Measurements from ENCODE around the gene KLHDC1. TPM values are rescaled to one million over a fixed set of nuclear protein-coding genes. Genes with fewer than 3 reads are reported as not detected.
A peak's percentile ranks its signal among the peaks of the same experiment; 100 is the strongest.
"Not testable (repeated sequence)": the region's sequence is repeated elsewhere in the genome, so short reads cannot be mapped to it uniquely, and the experiment has no call there.

KLHDC1 gene
- total and polyA plus RNA-seq, 2 donors (not counting 1 experiment from before 2014, with no cell fraction given), result 3.0 to 11.7 TPM

GRCh38 chr14:49653508-49653907, 39.4 kb upstream of the KLHDC1 start:
- Histone ChIP-seq H4K20me1 (ENCODE audit: control insufficient read depth, insufficient read depth, low read length, poor library complexity, severe bottlenecking) (no peaks in the 10 kb centered on the region), H2AFZ (ENCODE audit: insufficient read depth, low read depth, low read length, poor library complexity, severe bottlenecking) (no peak overlapping the region), H3K4me1 (ENCODE audit: control insufficient read depth in 2 of 2, insufficient read depth in 2 of 2, low read length in 2 of 2) (no peaks in the 10 kb centered on the region), H3K9me3 (ENCODE audit: control extremely low read depth in 1 of 3, control insufficient read depth in 2 of 3, insufficient read depth in 1 of 3, low read length in 2 of 3) (no peaks in the 10 kb centered on the region), H3K4me2 (replicated peaks; ENCODE audit: low read depth, low read length, poor library complexity, severe bottlenecking) (no peak overlapping the region), H3K79me2 (ENCODE audit: control insufficient read depth, insufficient read depth, low read length) (peaks cover 32% of the 10 kb centered on the region), H3K36me3 (replicated peaks in 1 of 2; ENCODE audit: control extremely low read depth in 1 of 2, control insufficient read depth in 1 of 2, extremely low read depth in 1 of 2, insufficient read depth in 2 of 2, low read length in 1 of 2) (no peaks in the 10 kb centered on the region), H3K9ac (ENCODE audit: low read length) (no peak overlapping the region), H3K27ac (ENCODE audit: low read length in 2 of 2) (no peak overlapping the region), H3K4me3 (ENCODE audit: control extremely low read depth in 1 of 5, extremely low read depth in 1 of 5, insufficient read depth in 1 of 5, low read depth in 2 of 5, low read length in 4 of 5) (no peak overlapping the region), H3K27me3 (replicated peaks in 1 of 4; ENCODE audit: control extremely low read depth in 1 of 4, control insufficient read depth in 3 of 4, insufficient read depth in 4 of 4, low read length in 3 of 4) (no peaks in the 10 kb centered on the region)
- ChIA-PET CTCF (no interaction called here), POLR2A (no interaction called here)
- Mint-ChIP-seq H3K9me3 (ENCODE audit: insufficient read depth) (no peaks in the 10 kb centered on the region), H3K27ac (peak overlapping the region; percentile 15), H3K4me1 (no peaks in the 10 kb centered on the region), H3K4me3 (no peak overlapping the region), H3K27me3 (no peaks in the 10 kb centered on the region)
- no peak for DNase-seq
- no CpG with 5 or more reads among the region's 6 CpGs for WGBS (ENCODE audit: insufficient coverage)
- no peak for ATAC-seq (ENCODE audit: low read depth)
- intact Hi-C loops (cut with micrococcal nuclease), result no loop called here
- TF ChIP-seq EZH2 (IDR thresholded peaks at IDR 0.05; ENCODE audit: borderline replicate concordance, insufficient read depth, low read depth, low read length, poor library complexity, severe bottlenecking) (no peak), CTCF (IDR thresholded peaks at IDR 0.05) (no peak)

GRCh38 chr14:49654511-49654910, 38.4 kb upstream of the KLHDC1 start:
- Histone ChIP-seq H3K79me2 (ENCODE audit: control insufficient read depth, insufficient read depth, low read length) (peaks cover 23% of the 10 kb centered on the region), H3K9me3 (ENCODE audit: control extremely low read depth in 1 of 3, control insufficient read depth in 2 of 3, insufficient read depth in 1 of 3, low read length in 2 of 3) (no peaks in the 10 kb centered on the region), H3K9ac (ENCODE audit: low read length) (no peak overlapping the region), H3K4me3 (ENCODE audit: control extremely low read depth in 1 of 5, extremely low read depth in 1 of 5, insufficient read depth in 1 of 5, low read depth in 2 of 5, low read length in 4 of 5) (no peak overlapping the region), H4K20me1 (ENCODE audit: control insufficient read depth, insufficient read depth, low read length, poor library complexity, severe bottlenecking) (no peaks in the 10 kb centered on the region), H3K4me1 (ENCODE audit: control insufficient read depth in 2 of 2, insufficient read depth in 2 of 2, low read length in 2 of 2) (no peaks in the 10 kb centered on the region), H2AFZ (ENCODE audit: insufficient read depth, low read depth, low read length, poor library complexity, severe bottlenecking) (no peak overlapping the region), H3K27ac (ENCODE audit: low read length in 2 of 2) (no peak overlapping the region), H3K36me3 (replicated peaks in 1 of 2; ENCODE audit: control extremely low read depth in 1 of 2, control insufficient read depth in 1 of 2, extremely low read depth in 1 of 2, insufficient read depth in 2 of 2, low read length in 1 of 2) (no peaks in the 10 kb centered on the region), H3K27me3 (replicated peaks in 1 of 4; ENCODE audit: control extremely low read depth in 1 of 4, control insufficient read depth in 3 of 4, insufficient read depth in 4 of 4, low read length in 3 of 4) (no peaks in the 10 kb centered on the region), H3K4me2 (replicated peaks; ENCODE audit: low read depth, low read length, poor library complexity, severe bottlenecking) (no peak overlapping the region)
- Mint-ChIP-seq H3K27ac (no peak overlapping the region), H3K27me3 (no peaks in the 10 kb centered on the region), H3K4me3 (no peak overlapping the region), H3K4me1 (no peaks in the 10 kb centered on the region), H3K9me3 (ENCODE audit: insufficient read depth) (no peaks in the 10 kb centered on the region)
- POLR2A ChIA-PET, result no interaction called here
- ATAC-seq (ENCODE audit: low read depth) (no peak), DNase-seq (no peak)
- CTCF ChIA-PET, result interaction anchor here (1.5 kb wide), 1 partner anchor 113 kb away, joined by 3 read pairs; the partner anchor contains the start of gene KLHDC2
- TF ChIP-seq CTCF (IDR thresholded peaks at IDR 0.05) (no peak), EZH2 (IDR thresholded peaks at IDR 0.05; ENCODE audit: borderline replicate concordance, insufficient read depth, low read depth, low read length, poor library complexity, severe bottlenecking) (no peak)
- intact Hi-C loops (cut with micrococcal nuclease), result no loop called here
- WGBS (ENCODE audit: insufficient coverage), result no CpG with 5 or more reads among the region's 3 CpGs

GRCh38 chr14:49657500-49657899, 35.4 kb upstream of the KLHDC1 start:
- H3K4me1 Mint-ChIP-seq; H4K20me1 ChIP-seq (ENCODE audit: control insufficient read depth, insufficient read depth, low read length, poor library complexity, severe bottlenecking); H3K27me3 ChIP-seq (replicated peaks in 1 of 4; ENCODE audit: control extremely low read depth in 1 of 4, control insufficient read depth in 3 of 4, insufficient read depth in 4 of 4, low read length in 3 of 4); POLR2A ChIA-PET; intact Hi-C loops (cut with micrococcal nuclease); H3K4me3 ChIP-seq (ENCODE audit: control extremely low read depth in 1 of 5, extremely low read depth in 1 of 5, insufficient read depth in 1 of 5, low read depth in 2 of 5, low read length in 4 of 5); H3K9me3 Mint-ChIP-seq (ENCODE audit: insufficient read depth); H3K27me3 Mint-ChIP-seq; H3K36me3 ChIP-seq (replicated peaks in 1 of 2; ENCODE audit: control extremely low read depth in 1 of 2, control insufficient read depth in 1 of 2, extremely low read depth in 1 of 2, insufficient read depth in 2 of 2, low read length in 1 of 2); ATAC-seq (ENCODE audit: low read depth); H3K79me2 ChIP-seq (ENCODE audit: control insufficient read depth, insufficient read depth, low read length); H3K4me1 ChIP-seq (ENCODE audit: control insufficient read depth in 2 of 2, insufficient read depth in 2 of 2, low read length in 2 of 2); H3K9me3 ChIP-seq (ENCODE audit: control extremely low read depth in 1 of 3, control insufficient read depth in 2 of 3, insufficient read depth in 1 of 3, low read length in 2 of 3); H3K27ac ChIP-seq (ENCODE audit: low read length in 2 of 2); H3K4me2 ChIP-seq (replicated peaks; ENCODE audit: low read depth, low read length, poor library complexity, severe bottlenecking); H3K9ac ChIP-seq (ENCODE audit: low read length); H2AFZ ChIP-seq (ENCODE audit: insufficient read depth, low read depth, low read length, poor library complexity, severe bottlenecking); H3K4me3 Mint-ChIP-seq; DNase-seq; H3K27ac Mint-ChIP-seq: not testable (repeated sequence)
- CTCF ChIA-PET, result interaction anchor here (0.7 kb wide), 1 partner anchor 603 kb away, joined by 3 read pairs; no protein-coding TSS in a partner anchor
- 100% methylated on average over 2 of the region's 6 CpGs for WGBS (ENCODE audit: insufficient coverage)
